Measurements from ENCODE around the gene NF1. TPM values are rescaled to one million over a fixed set of nuclear protein-coding genes. Genes with fewer than 3 reads are reported as not detected.

NF1 gene
- total and polyA plus RNA-seq, 2 of the 13 experiments (the other 11 are each of a cell fraction or from before 2014, with no cell fraction given): 21.5 to 26.5 TPM

GRCh38 chr17:31095236-31096105 lies 694 bp downstream of the NF1 start (continued):
- no peak for TF ChIP-seq SUZ12 (IDR thresholded peaks at IDR 0.05; ENCODE audit: low read depth, low read length)
- TF ChIP-seq KLF6 (CRISPR knock-in tag; IDR thresholded peaks at IDR 0.05): peak; percentile 16; the same call in 1 of the 2 replicates
- no peak for TF ChIP-seq REST (IDR thresholded peaks at IDR 0.05; ENCODE audit: borderline replicate concordance in 1 of 2, low read depth in 1 of 2, low read length in 2 of 2)
- TF ChIP-seq GATA4 (IDR thresholded peaks at IDR 0.05; ENCODE audit: borderline replicate concordance, low read depth): no peak
- TF ChIP-seq ZNF543 (CRISPR knock-in tag; IDR thresholded peaks at IDR 0.05): 0 out of 2 replicates have a peak, but pooled peaks have one; percentile 29

- peak overlapping the region; percentile 94; the same call in 1 of the 2 replicates for H3K9ac ChIP-seq (ENCODE audit: insufficient read depth, low read depth, low read length)
- peaks cover 43% of the 10 kb centered on the region for H3K79me2 ChIP-seq (ENCODE audit: insufficient read depth, low read length)
- intact Hi-C loops (cut with micrococcal nuclease; ENCODE audit: unreplicated experiment): no loop called here
- peak overlapping the region; percentile 92 to 99 (median 96) for H3K4me3 ChIP-seq (replicated peaks in 1 of 3; ENCODE audit: insufficient read depth in 1 of 3, low read depth in 2 of 3, low read length in 3 of 3)
- WGBS (ENCODE audit: low lambda C conversion rate): 24% methylated on average over 5 of the region's 5 CpGs
- H3K4me1 ChIP-seq (ENCODE audit: insufficient read depth, low read length): peaks cover 26% of the 10 kb centered on the region
- H4K20me1 ChIP-seq (ENCODE audit: insufficient read depth, low read length): no peaks in the 10 kb centered on the region
- H3K36me3 ChIP-seq (replicated peaks in 1 of 2; ENCODE audit: control insufficient read depth in 1 of 2, insufficient read depth in 2 of 2, low read length in 2 of 2): no peaks in the 10 kb centered on the region
- ATAC-seq (no peak), DNase-seq (ENCODE audit: low spot score) (no peak), FAIRE-seq (peak; percentile 28)
- ChIA-PET CTCF (ENCODE audit: low intra/inter-chr PET ratio, low total read pairs) (no interaction called here), POLR2A (interaction anchor here (0.6 to 1.2 kb wide), 3 partner anchors 27 to 44 kb away, joined by 3 to 8 read pairs (median 4); no protein-coding TSS in a partner anchor)
- TF ChIP-seq ZNF780A (CRISPR knock-in tag; IDR thresholded peaks at IDR 0.05) (no peak), SP5 (CRISPR knock-in tag; IDR thresholded peaks at IDR 0.05; ENCODE audit: borderline replicate concordance, low read depth) (no peak), RAD51 (IDR thresholded peaks at IDR 0.05; ENCODE audit: borderline replicate concordance) (no peak), GTF2F1 (IDR thresholded peaks at IDR 0.05; ENCODE audit: low read length) (no peak), TAF15 (IDR thresholded peaks at IDR 0.05; ENCODE audit: low read depth, low read length, poor library complexity, severe bottlenecking) (no peak), ZNF547 (CRISPR knock-in tag; IDR thresholded peaks at IDR 0.05) (no peak), ELF4 (CRISPR knock-in tag; IDR thresholded peaks at IDR 0.05; ENCODE audit: borderline replicate concordance) (no peak)
- H3K27ac ChIP-seq (ENCODE audit: extremely low read length, insufficient read depth, low read length): peak overlapping the region; percentile 86
- H3K27me3 ChIP-seq (ENCODE audit: control insufficient read depth in 1 of 2, insufficient read depth in 2 of 2, low read length in 2 of 2): no peaks in the 10 kb centered on the region; a peak in 1 of 5 replicates
- no peaks in the 10 kb centered on the region for H3K9me3 ChIP-seq (ENCODE audit: low read length)
- no peak overlapping the region for H2AFZ ChIP-seq (ENCODE audit: low read length)
- in situ Hi-C loops (cut with HindIII; ENCODE audit: extremely low pct_ligation_motif_present, low pct_unique_long_range_greater_than_20kb): no loop called here
- H3K4me2 ChIP-seq (ENCODE audit: low read depth, low read length): peak overlapping the region; percentile 92
- BruUV-seq (replicated peaks): no TSS peak
Measured at GRCh38 chr17:31096106-31096436, 1.3 kb downstream of the NF1 start.
